Fibroblast of lung (primary cell): ENCODE measurements around the gene DMXL2. TPM values are rescaled to one million over a fixed set of nuclear protein-coding genes. Genes with fewer than 3 reads are reported as not detected.

Experiments used
- DNase-seq, 2 donors: peaks; one replicate each; pipeline versions ENCODE4 v3.0.0 to v3.0.0-alpha.2; 2010; ENCODE audit warnings: low read depth in 2 of 2
- H2AFZ ChIP-seq: 2 replicates; pipeline ENCODE4 v1.5.1; 2012; ENCODE audit warnings: low read length, control low read depth, inconsistent platforms
- H3K27ac ChIP-seq: 2 replicates; pipeline ENCODE4 v1.5.1; 2011; ENCODE audit warnings: low read length, control low read depth; ENCODE audit not compliant: insufficient read depth
- H3K27me3 ChIP-seq: 2 replicates; pipeline ENCODE4 v1.5.1; 2011; ENCODE audit warnings: mild to moderate bottlenecking, low read length; ENCODE audit not compliant: control insufficient read depth, insufficient read depth
- H3K36me3 ChIP-seq: 2 replicates; pipeline ENCODE4 v1.5.1; 2011; ENCODE audit warnings: low read length; ENCODE audit not compliant: control insufficient read depth, insufficient read depth
- H3K4me1 ChIP-seq: 2 replicates; pipeline ENCODE4 v1.5.1; 2011; ENCODE audit warnings: low read length; ENCODE audit not compliant: control insufficient read depth, insufficient read depth; ENCODE audit errors: extremely low read depth
- H3K4me2 ChIP-seq: 2 replicates; pipeline ENCODE4 v1.5.1; 2011; ENCODE audit warnings: low read length, control low read depth; ENCODE audit not compliant: insufficient read depth; ENCODE audit errors: extremely low read depth
- H3K4me3 ChIP-seq, 4 experiments: fragments of 200-600 bp in 1 of 4; sonication (generic) in 1 of 4; replicated peaks in 1 of 4; 2 replicates each; pipeline ENCODE4 v1.5.1; 2011 to 2016; ENCODE audit warnings: low read length in 4 of 4, low read depth in 3 of 4, mild to moderate bottlenecking in 3 of 4, control low read depth in 2 of 4, inconsistent platforms in 1 of 4, mixed read lengths in 1 of 4; ENCODE audit not compliant: insufficient read depth in 1 of 4; ENCODE audit errors: control extremely low read depth in 1 of 4
- H3K79me2 ChIP-seq: 2 replicates; pipeline ENCODE4 v1.5.1; 2012; ENCODE audit warnings: mild to moderate bottlenecking, low read length, inconsistent platforms; ENCODE audit not compliant: control insufficient read depth, insufficient read depth
- H3K9ac ChIP-seq: 2 replicates; pipeline ENCODE4 v1.5.1; 2011; ENCODE audit warnings: mild to moderate bottlenecking, low read length, control low read depth; ENCODE audit not compliant: insufficient read depth
- H3K9me3 ChIP-seq: 2 replicates; pipeline ENCODE4 v1.5.1; 2012; ENCODE audit warnings: low read depth, low read length; ENCODE audit not compliant: control insufficient read depth, insufficient read depth
- H4K20me1 ChIP-seq: 2 replicates; pipeline ENCODE4 v1.5.1; 2011; ENCODE audit warnings: low read length; ENCODE audit not compliant: control insufficient read depth, insufficient read depth; ENCODE audit errors: extremely low read depth
- CTCF ChIP-seq, 2 donors: IDR thresholded peaks in 1 of 2; conservative IDR thresholded peaks in 1 of 2; 1 replicate in 1 of 2; 2 replicates in 1 of 2; pipeline ENCODE4 v1.5.1; 2011 to 2012; ENCODE audit warnings: low read length in 2 of 2, control low read depth in 1 of 2, inconsistent platforms in 1 of 2, low read depth in 1 of 2, mild to moderate bottlenecking in 1 of 2
- EZH2 ChIP-seq: IDR thresholded peaks from 2 replicates; pipeline ENCODE4 v1.5.1; 2012; ENCODE audit warnings: low read length, control low read depth, mild to moderate bottlenecking; ENCODE audit errors: missing control alignments
- polyA plus RNA-seq, 2 donors: library from polyadenylated mRNA; depleted of rRNA in 1 of 2; stranded (reverse) in 1 of 2; unstranded in 1 of 2; fragments of >200 nt; gene quantifications; 2 replicates each; pipeline ENCODE4 v1.2.1, GENCODE V29; 2011 to 2012; ENCODE audit warnings: missing spikeins in 1 of 2
- total RNA-seq: library from RNA; depleted of rRNA; stranded (reverse); fragments of >200 nt; gene quantifications from 2 replicates; pipeline ENCODE4 v1.2.1, GENCODE V29; 2014

Gene DMXL2
- total and polyA plus RNA-seq, 2 donors (not counting 1 experiment from before 2014, with no cell fraction given) = 9.4 to 31.2 TPM

- Histone ChIP-seq H3K9me3 (no peaks in the 10 kb centered on the region), H3K27me3 (no peaks in the 10 kb centered on the region), H3K9ac (no peak overlapping the region), H2AFZ (no peak overlapping the region), H3K79me2 (no peaks in the 10 kb centered on the region), H3K27ac (no peak overlapping the region), H4K20me1 (no peaks in the 10 kb centered on the region), H3K4me1 (no peaks in the 10 kb centered on the region), H3K4me2 (no peak overlapping the region), H3K36me3 (no peaks in the 10 kb centered on the region), H3K4me3 (no peak overlapping the region)
- DNase-seq = peak in 1 of 2 donors; percentile 31
- no peak for TF ChIP-seq CTCF (conservative IDR thresholded peaks at IDR 0.05 in 1 of 2, IDR thresholded peaks at IDR 0.05 in 1 of 2; ENCODE audit: low read depth in 1 of 2, low read length in 2 of 2)
- no peak for TF ChIP-seq EZH2
These were observed 43.6 kb downstream of the DMXL2 start for GRCh38 chr15:51579012-51579411.

- H3K27ac ChIP-seq = no peak overlapping the region
- H3K36me3 ChIP-seq = no peaks in the 10 kb centered on the region
- H4K20me1 ChIP-seq = no peaks in the 10 kb centered on the region
- no peak for DNase-seq
- no peaks in the 10 kb centered on the region for H3K4me1 ChIP-seq
- H3K4me3 ChIP-seq = no peak overlapping the region
- H3K79me2 ChIP-seq = no peaks in the 10 kb centered on the region
- H3K9me3 ChIP-seq = no peaks in the 10 kb centered on the region
- no peak overlapping the region for H2AFZ ChIP-seq
- TF ChIP-seq CTCF (conservative IDR thresholded peaks at IDR 0.05 in 1 of 2, IDR thresholded peaks at IDR 0.05 in 1 of 2; ENCODE audit: low read depth in 1 of 2, low read length in 2 of 2) = no peak
- no peak for TF ChIP-seq EZH2
- no peak overlapping the region for H3K4me2 ChIP-seq
- H3K27me3 ChIP-seq = no peaks in the 10 kb centered on the region
- no peak overlapping the region for H3K9ac ChIP-seq
These were observed 44.8 kb downstream of the DMXL2 start for GRCh38 chr15:51577636-51578304.

GRCh38 chr15:51576911-51577500 lies 45.6 kb downstream of the DMXL2 start:
- Histone ChIP-seq H3K79me2 (no peaks in the 10 kb centered on the region), H3K4me2 (no peak overlapping the region), H3K36me3 (no peaks in the 10 kb centered on the region), H3K9me3 (no peaks in the 10 kb centered on the region), H3K4me1 (no peaks in the 10 kb centered on the region), H3K27ac (no peak overlapping the region), H3K4me3 (no peak overlapping the region), H4K20me1 (no peaks in the 10 kb centered on the region), H3K27me3 (no peaks in the 10 kb centered on the region), H3K9ac (no peak overlapping the region), H2AFZ (no peak overlapping the region)
- DNase-seq = peak; percentile 5 to 83
- TF ChIP-seq EZH2 = no peak
- no peak for TF ChIP-seq CTCF (conservative IDR thresholded peaks at IDR 0.05 in 1 of 2, IDR thresholded peaks at IDR 0.05 in 1 of 2; ENCODE audit: low read depth in 1 of 2, low read length in 2 of 2)
